Astrocyte (in vitro differentiated cells and primary cell): Measurements from ENCODE around the gene URM1.

Experiments
- EZH2 ChIP-seq: IDR thresholded peaks from 2 replicates; pipeline ENCODE4 v1.6.1; 2012; ENCODE audit warnings: mild to moderate bottlenecking, low read length, inconsistent platforms; ENCODE audit not compliant: insufficient read depth
- TF ChIP-seq, protein P1 (sequence below): IDR thresholded peaks from 2 replicates; pipeline ENCODE4 v1.5.1; 2011; ENCODE audit warnings: low read depth, mild to moderate bottlenecking, inconsistent platforms, low read length, moderate library complexity; ENCODE audit not compliant: insufficient read depth

DNA sequence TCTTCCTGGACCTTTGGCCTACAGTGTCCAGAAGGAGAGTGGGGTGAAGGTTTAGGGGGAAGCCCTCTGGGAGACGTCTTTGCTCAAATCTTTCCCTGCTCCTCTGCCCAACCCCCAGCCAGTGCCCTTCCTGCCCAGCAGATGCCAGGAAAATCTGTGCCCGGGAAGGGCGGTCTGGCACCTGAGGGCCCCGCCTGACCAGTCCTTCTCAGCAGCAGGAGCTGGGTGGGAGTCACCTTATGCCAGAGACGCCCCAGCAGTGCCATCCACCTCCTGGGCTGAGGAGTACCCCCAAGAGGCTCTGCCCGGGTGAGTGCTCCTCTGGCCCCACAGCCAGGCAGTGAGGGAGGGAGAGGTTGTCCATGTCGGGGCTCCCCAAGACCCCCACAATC, 34.6 kb downstream of the URM1 start:
- TF ChIP-seq, protein P1, sequence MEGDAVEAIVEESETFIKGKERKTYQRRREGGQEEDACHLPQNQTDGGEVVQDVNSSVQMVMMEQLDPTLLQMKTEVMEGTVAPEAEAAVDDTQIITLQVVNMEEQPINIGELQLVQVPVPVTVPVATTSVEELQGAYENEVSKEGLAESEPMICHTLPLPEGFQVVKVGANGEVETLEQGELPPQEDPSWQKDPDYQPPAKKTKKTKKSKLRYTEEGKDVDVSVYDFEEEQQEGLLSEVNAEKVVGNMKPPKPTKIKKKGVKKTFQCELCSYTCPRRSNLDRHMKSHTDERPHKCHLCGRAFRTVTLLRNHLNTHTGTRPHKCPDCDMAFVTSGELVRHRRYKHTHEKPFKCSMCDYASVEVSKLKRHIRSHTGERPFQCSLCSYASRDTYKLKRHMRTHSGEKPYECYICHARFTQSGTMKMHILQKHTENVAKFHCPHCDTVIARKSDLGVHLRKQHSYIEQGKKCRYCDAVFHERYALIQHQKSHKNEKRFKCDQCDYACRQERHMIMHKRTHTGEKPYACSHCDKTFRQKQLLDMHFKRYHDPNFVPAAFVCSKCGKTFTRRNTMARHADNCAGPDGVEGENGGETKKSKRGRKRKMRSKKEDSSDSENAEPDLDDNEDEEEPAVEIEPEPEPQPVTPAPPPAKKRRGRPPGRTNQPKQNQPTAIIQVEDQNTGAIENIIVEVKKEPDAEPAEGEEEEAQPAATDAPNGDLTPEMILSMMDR, result no peak
- no peak for TF ChIP-seq EZH2
